ENCODE data around the gene TMEM272.

Gene TMEM272

DNA sequence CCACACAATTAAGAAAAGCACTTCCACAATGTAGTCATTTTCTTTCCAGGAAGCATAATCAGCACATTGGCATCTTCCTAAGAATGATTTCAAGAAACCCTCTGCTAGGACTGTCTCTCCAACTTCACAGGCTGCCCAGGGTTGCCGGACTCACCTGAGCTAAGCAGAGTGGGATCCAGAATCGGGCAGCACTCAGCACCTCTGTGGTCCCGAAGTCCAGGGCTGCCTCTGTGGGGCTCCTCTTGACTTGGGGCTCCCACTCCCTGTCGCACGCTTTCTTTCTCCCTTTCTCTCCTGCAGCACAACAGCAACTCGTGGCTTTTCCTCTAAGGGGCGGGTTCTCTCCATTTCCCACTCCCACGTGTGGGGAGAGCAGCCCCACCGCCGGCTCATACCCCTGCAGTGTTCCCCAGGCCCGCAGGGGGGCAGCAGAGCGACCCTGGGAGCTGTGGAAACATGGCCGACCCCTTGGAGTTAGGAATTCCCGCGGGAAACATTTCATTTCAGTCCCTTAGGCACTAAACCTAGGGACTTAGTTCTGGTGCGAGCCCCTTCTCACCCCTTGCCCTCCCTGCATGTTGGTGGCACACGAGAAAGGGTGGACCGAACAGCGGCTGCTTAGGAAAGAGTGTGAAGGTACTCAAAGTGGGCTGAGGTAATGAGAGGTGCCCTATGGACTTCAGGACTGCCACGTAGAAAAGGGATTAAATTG, at the start of gene TMEM272:
TMEM272 (minus strand) TSS at position 316 of the 712 bp plus-strand sequence. CDS start 6,647 bp downstream, outside the sequence.
- peak; percentile 59 for DNase-seq

GRCh38 chr13:51894239-51894638, 49.3 kb upstream of the TMEM272 start:
- no peak for DNase-seq

DNA sequence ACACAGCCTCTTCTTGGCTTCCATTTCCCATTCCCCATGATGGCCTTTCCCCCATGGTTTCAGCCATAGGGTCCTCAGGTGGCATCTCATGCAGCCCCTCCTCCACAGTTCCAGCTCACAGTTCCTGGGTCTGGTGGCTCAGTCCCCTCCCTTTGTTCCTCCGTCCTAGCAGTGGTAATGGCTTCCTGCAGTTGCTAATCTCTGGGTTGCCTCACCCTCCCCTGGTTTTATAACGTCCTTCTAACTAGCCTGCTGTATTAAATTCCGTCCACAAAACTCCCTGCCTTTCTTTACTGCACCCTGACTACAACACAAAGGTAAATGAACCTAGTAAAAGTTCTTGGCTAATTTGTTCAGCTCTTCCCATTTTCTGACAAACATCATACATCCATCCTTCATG, 47.7 kb upstream of the TMEM272 start:
- no peak for DNase-seq

- no peak for DNase-seq
Observed at GRCh38 chr13:51887468-51887867, 42.5 kb upstream of the TMEM272 start.

GRCh38 chr13:51885651-51886050, 40.7 kb upstream of the TMEM272 start:
- DNase-seq, result no peak

- DNase-seq, result no peak
Observed at GRCh38 chr13:51883226-51883600, 38.2 kb upstream of the TMEM272 start.

GRCh38 chr13:51882570-51883225, 37.7 kb upstream of the TMEM272 start:
- no peak for DNase-seq

- no peak for DNase-seq
Observed at GRCh38 chr13:51881296-51881695, 36.3 kb upstream of the TMEM272 start.

- no peak for DNase-seq
Observed at GRCh38 chr13:51879133-51879532, 34.2 kb upstream of the TMEM272 start.

DNA sequence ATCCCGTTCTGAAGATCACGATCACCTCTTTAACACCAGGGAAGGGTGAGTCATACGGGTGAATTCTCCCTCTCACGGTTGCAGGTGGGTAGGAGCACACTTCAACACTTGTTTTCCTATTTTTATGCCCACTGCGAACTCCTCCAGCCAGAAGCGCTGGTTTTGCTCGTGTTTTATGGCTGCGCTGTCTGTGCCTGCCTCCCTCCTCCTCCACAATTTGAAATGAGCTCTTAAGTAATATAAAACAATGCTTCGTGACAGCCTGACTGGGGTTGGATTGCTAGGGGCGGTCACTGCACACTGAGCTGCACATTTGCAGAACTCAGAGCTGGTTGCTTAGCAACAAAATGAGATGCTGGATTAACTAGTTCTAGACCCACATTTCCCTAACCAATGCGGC, 29.7 kb upstream of the TMEM272 start:
- no peak for DNase-seq

GRCh38 chr13:51873837-51874236, 28.9 kb upstream of the TMEM272 start:
- DNase-seq, result no peak

GRCh38 chr13:51873117-51873798, 28.3 kb upstream of the TMEM272 start:
- no peak for DNase-seq

DNA sequence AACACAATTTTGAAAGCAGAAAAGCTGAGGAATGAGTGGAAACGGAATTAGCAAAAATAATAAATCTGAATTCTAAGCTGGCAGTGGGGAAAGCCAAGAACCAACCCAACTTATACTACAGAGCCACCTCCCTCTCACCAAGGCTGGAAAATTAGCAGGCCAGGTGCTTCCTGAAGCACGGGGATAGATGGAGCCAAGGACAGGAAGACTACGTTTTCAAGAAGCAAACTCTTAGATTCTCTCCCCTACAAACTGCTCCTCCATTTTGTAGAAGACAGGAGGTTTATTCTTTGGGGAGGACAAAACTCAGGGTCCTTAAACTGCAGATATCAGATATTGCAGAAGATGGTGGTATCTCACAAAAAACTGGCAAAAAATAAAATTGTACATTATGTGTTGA, 25.6 kb upstream of the TMEM272 start:
- no peak for DNase-seq

DNA sequence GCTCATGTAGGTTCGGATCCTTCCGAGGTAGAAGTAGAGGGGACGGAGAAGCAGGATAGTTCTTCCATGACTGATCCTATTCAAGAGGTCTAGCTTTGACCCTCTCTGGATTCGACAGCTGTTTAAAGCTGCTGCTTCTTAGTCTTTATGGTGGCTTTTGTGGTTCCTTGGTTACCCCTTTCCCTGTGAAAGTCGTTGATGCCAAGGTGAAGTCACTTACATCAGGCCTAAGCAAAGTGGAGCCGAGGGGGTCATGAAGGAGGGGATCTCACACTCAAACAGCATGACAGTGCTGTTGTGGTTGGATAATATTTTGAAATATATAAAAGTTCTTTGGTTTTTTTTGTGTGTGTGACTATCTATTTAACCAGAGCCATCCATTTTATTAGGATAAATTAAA, 24.9 kb upstream of the TMEM272 start:
- DNase-seq, result no peak

GRCh38 chr13:51867062-51867461, 22.1 kb upstream of the TMEM272 start:
- no peak for DNase-seq

DNA sequence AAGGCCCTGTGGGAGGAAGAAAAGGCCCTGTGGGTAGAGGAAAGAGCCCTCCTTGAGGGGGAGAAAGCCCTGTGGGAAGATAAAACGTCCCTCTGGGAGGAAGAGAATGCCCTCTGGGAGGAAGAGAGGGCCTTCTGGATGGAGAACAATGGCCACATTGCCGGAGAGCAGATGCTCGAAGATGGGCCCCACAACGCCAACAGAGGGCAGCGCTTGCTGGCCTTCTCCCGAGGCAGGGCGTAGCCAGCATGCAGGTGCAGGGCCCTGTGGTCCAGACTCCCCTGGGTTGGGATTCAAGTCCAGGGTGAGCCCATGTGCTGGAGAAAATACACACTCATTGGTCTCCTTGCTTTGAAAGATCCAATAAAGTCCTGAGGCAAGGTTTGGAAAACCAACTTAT, 20.9 kb upstream of the TMEM272 start:
- DNase-seq, result no peak

GRCh38 chr13:51862957-51863356, 18.0 kb upstream of the TMEM272 start:
- DNase-seq, result no peak

- DNase-seq, result peak; percentile 15
Observed at GRCh38 chr13:51861723-51862300, 16.8 kb upstream of the TMEM272 start, which contains the start of gene CCDC70. Gene CCDC70 (plus strand): TSS chr13:51861969. CDS start chr13:51865412, 3,443 bp downstream.

DNA sequence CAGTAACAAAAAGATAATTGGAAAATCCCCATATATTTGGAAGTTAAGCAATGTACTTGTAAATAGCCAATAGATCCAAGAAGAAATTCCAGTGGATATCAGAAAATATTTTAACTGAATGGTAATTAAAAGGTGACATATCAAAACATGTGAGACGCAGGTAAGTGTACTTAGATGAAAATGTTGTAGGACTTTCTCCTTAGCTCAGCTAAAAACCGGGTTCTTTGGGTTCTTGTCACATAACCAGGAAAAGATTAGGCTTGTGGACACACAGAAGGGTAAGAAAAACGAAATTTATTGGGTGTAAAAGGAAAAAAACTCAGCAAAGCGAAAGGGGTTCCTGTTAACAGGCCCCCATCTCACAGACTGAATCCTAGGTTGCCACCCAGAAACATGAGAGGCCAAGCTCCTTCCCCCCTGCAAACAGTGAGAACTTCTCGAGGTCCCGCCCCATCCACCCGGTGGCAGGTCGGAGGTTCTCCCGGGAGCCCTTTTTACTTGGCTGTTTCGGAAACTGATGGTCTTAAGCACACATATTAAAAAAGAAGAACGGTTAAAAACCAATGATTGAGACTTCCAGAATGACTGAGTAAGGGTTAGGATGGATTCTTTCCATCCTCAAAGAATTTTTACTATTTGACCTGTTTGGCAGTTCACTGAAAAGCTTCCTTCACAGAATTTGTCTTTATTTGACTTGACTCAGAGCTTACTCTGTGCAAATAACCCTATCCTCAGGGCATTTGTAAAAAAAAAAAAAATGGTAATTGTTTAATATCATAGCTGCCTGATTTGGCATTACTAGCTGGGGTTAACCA, 13.7 kb upstream of the TMEM272 start:
- no peak for DNase-seq

GRCh38 chr13:51856998-51857397, 12.0 kb upstream of the TMEM272 start:
- no peak for DNase-seq

DNA sequence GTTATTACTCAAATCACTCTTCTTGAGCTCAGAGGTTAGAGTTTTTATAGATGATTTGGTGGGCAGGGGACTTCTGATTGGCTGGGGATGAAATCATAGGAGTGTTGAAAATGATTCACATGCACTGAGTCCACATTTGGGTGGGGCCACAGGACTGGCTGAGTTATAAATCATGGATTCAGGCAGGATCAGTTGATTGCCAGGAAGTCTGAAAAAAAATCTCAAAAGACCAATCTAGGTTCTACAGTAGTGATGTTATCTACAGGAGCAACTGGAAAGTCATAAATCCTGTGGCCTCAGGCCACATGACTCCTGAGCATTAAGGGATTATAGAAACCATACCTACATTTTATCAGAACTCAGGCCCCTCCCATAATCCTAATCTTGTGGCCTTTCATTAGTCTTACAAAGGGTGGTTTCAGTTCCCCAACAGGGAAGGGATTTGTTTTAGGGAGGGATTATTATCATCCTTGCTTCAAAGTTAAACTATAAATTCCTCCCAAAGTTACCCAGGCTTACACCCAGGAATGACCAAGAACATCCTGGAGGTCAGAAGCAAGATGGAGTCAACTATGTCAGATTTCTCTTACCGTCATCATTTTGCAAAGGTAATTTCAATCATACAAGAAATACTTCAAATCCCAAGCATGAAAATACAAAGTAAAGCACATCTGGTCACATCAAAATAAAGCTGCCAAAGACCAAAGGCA, 11.2 kb upstream of the TMEM272 start:
- DNase-seq, result no peak

Data from activated naive CD4-positive, alpha-beta T cell treated with Interleukin-2 at 50 U/mL for 16 hours (primary cell).